ENCODE results near the gene CC2D2A.

DNA sequence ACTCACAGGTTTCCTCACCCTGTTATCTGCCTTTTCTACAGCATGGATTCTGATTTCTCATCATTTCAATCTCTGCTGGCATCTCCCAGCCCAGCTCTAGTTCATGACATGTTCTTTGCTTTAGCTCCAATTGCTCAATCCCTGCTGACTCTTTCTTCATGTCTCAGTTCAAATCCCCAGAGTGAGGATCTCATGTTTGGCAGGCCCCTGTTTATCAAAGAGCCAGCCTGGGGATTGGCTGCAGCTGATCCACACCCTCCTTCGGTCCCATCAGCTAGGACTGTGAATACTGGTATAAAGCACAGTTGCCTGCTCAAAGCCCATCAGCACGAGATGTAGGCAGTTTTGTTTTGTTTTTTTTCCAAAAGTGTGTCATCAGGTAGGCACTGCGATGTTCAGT lies 14.4 kb upstream of the CC2D2A start:
- TF ChIP-seq POLR2A (IDR thresholded peaks at IDR 0.05; ENCODE audit: low read length) (no peak), GATA1 (IDR thresholded peaks at IDR 0.05; ENCODE audit: low read depth, low read length) (no peak)
